Thymus (tissue), 11 donors: ENCODE results near the gene CEP128. TPM values are rescaled to one million over a fixed set of nuclear protein-coding genes. Genes with fewer than 3 reads are reported as not detected.

Experiments used
- DNase-seq, 9 donors: peaks; one replicate each; pipeline ENCODE4 v3.0.0-alpha.2; 2013; ENCODE audit warnings: low spot score in 9 of 9, low read depth in 6 of 9, missing footprints in 1 of 9
- H3K27ac ChIP-seq, 2 donors: one replicate each; pipeline ENCODE4 v1.5.1; 2013; ENCODE audit warnings: control low read depth in 1 of 2, low read depth in 1 of 2, low read length in 1 of 2, mild to moderate bottlenecking in 1 of 2, moderate library complexity in 1 of 2
- H3K27me3 ChIP-seq, 2 donors: one replicate each; pipeline ENCODE4 v1.5.1; 2013; ENCODE audit warnings: low read length in 1 of 2; ENCODE audit not compliant: control insufficient read depth in 2 of 2, insufficient read depth in 1 of 2
- H3K36me3 ChIP-seq, 2 donors: one replicate each; pipeline ENCODE4 v1.5.1; 2013; ENCODE audit warnings: low read length in 1 of 2, mild to moderate bottlenecking in 1 of 2, moderate library complexity in 1 of 2; ENCODE audit not compliant: control insufficient read depth in 2 of 2, insufficient read depth in 2 of 2
- H3K4me1 ChIP-seq, 2 donors: one replicate each; pipeline ENCODE4 v1.5.1; 2013; ENCODE audit warnings: low read length in 2 of 2; ENCODE audit not compliant: control insufficient read depth in 2 of 2, insufficient read depth in 2 of 2
- H3K4me3 ChIP-seq, 2 donors: one replicate each; pipeline ENCODE4 v1.5.1; 2013; ENCODE audit warnings: low read length in 2 of 2, control low read depth in 1 of 2, mild to moderate bottlenecking in 1 of 2
- H3K9me3 ChIP-seq, 2 donors: one replicate each; pipeline ENCODE4 v1.5.1; 2013; ENCODE audit warnings: low read length in 1 of 2, mild to moderate bottlenecking in 1 of 2; ENCODE audit not compliant: control insufficient read depth in 2 of 2, insufficient read depth in 1 of 2
- WGBS: extraction: QIAGEN DNeasy Blood & Tissue Kit; methylation state at CpG from one replicate; pipeline ENCODE4 v1.1.7; 2013; 5-methylcytosine and 5-hydroxymethylcytosine counted together
- polyA plus RNA-seq: library from polyadenylated mRNA; stranded (reverse); fragments of 200-250 nt; gene quantifications from one replicate; pipeline ENCODE4 v1.2.3, GENCODE V29; 2013
- total RNA-seq: library from RNA; stranded (reverse); fragments of 120-200 nt; gene quantifications from one replicate; pipeline ENCODE4 v1.2.4, GENCODE V29; 2013
- donor health status: healthy.

Gene CEP128
- total and polyA plus RNA-seq, 2 donors, result 7.6 to 63.5 TPM

DNA sequence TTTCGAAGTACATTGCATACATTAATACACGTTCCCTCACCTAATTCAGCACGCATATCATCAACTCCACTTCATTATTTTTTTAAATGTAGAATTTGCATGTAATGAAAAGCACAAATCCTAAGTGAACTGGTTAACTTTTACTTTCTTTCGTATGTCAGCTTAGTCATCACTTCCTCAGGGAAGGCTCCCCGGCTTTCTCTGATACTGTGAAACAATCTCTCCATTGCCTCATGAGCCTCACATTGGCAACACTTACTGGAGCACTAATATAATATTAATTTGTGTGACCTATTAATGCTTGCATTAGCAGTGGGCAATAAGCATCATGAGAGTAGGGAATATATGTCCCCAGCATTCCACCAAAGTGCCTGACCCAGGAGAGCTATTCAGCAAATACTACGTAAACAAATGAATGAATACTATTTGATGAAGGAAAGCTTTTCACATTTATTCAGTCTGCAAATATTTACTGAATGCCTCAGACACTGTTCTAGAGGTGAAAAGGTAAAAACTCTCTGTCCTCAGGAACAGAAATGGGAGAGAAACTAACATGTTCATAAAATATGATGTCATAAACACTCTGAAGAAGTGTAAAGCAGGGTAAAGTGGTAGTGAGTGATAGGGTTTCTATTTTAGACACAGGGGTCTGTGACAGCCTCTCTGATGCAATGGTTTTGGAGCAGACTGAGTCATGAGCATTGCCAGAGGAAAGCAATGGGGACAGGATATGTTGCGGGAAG is 402.7 kb downstream of the CEP128 start:
- H3K36me3 ChIP-seq, result no peaks in the 10 kb centered on the region
- H3K4me1 ChIP-seq, result no peaks in the 10 kb centered on the region
- DNase-seq, result no peak
- no peak overlapping the region for H3K4me3 ChIP-seq
- no peak overlapping the region for H3K27ac ChIP-seq
- H3K27me3 ChIP-seq, result no peaks in the 10 kb centered on the region
- H3K9me3 ChIP-seq, result peaks cover 0 to 6% of the 10 kb centered on the region in 2 donors
- WGBS, result 98% methylated on average over 7 of the region's 7 CpGs

DNA sequence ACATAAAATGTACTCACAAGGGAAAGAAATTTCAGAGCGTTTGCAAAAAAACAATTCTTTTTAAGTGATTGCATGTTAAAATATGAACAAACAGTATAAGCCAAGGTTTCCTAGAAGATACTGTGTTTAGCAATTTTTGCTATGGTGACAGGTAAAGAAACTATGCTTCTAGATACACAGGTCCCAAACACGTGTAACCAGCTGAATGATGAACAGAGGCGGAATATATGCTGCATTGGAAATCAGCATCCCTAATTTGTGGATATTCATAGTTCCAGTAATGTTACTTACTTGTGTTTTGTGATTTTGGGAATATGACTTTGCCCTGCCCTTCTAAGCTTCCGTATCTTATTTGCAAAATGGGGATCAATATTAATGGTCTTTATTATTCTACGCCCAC is 403.9 kb downstream of the CEP128 start:
- Histone ChIP-seq H3K27me3 (no peaks in the 10 kb centered on the region), H3K4me3 (no peak overlapping the region), H3K4me1 (no peaks in the 10 kb centered on the region), H3K36me3 (no peaks in the 10 kb centered on the region), H3K27ac (no peak overlapping the region), H3K9me3 (peaks cover 0 to 6% of the 10 kb centered on the region in 2 donors)
- WGBS, result 97% methylated on average over 5 of the region's 5 CpGs
- no peak for DNase-seq

DNA sequence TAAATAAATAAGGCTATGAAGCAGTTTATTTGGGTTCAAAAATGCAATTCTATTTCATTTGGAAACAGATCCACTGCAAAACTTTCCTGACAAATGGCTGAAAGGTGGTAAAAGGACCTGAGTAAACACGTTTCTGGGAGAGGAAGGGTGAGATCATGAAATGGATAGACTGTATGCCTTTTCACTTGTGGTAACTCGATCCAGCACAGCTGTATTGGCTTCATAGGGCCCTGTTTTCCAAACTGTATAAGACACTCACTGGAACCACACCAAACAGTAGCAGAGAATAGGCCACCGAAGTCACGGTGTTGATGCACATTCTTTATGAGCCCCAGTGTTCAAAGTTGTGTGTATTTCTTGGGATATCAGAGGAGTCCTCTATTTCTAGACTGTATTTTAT is 405.1 kb downstream of the CEP128 start:
- no peaks in the 10 kb centered on the region for H3K4me1 ChIP-seq
- no peaks in the 10 kb centered on the region for H3K27me3 ChIP-seq
- H3K36me3 ChIP-seq, result no peaks in the 10 kb centered on the region
- H3K27ac ChIP-seq, result no peak overlapping the region
- H3K9me3 ChIP-seq, result peaks cover 0 to 6% of the 10 kb centered on the region in 2 donors
- WGBS, result 94% methylated on average over 4 of the region's 4 CpGs
- DNase-seq, result no peak
- H3K4me3 ChIP-seq, result no peak overlapping the region

DNA sequence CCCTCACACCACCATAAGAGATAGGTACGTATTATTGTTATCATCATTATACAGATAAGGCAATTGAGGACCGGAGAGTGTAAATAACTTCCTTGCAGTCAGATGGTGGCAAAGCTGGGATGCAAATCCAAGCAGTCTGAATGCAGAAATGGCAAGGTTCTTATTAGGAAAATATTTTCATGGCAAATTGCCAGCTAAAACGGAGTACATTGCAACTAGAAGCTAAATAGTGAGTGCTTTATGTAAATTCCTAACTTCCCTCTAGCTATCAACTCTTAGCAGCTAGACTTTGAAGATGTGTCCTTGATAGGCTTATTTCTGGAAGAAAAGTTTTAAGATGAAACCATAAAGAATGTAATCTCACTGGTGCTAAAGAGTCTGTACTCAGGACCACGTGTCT is 406.4 kb downstream of the CEP128 start:
- DNase-seq, result no peak
- 93% methylated on average over 4 of the region's 4 CpGs for WGBS

DNA sequence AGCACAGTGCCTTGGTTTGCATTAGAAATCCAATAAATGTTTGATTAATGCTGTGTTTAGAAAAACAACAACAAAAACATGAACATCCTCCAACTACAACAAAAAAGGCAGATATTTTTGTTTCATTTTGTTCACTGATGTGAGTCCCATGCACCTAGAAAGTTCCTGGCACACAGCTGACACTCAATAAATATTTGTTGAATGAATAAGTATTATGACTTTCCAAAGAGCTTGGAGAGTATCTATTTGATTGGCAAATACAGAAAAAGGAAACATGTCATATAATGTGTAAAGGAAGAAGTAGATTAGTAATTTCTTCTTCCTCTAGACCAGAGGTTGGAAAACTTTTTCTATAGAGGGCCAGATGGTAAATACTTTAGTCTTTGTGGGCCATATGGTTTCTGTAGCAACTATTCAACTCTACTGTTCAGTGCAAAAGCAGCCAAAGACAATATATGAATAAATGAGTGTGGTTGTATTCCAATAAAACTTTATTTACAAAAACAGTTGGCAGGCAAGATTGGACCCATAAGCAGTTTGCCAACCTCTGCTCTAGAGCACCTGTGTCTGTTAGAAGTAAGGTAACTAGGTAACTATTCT is 417.9 kb downstream of the CEP128 start:
- no peaks in the 10 kb centered on the region for H3K27me3 ChIP-seq
- no peaks in the 10 kb centered on the region for H3K4me1 ChIP-seq
- H3K36me3 ChIP-seq, result peaks cover 6 to 35% of the 10 kb centered on the region in 2 donors
- H3K4me3 ChIP-seq, result no peak overlapping the region
- DNase-seq, result no peak
- no peaks in the 10 kb centered on the region for H3K9me3 ChIP-seq
- H3K27ac ChIP-seq, result no peak overlapping the region

More for the DNA sequence above, 406.4 kb downstream of the CEP128 start:
- Histone ChIP-seq H3K36me3 (no peaks in the 10 kb centered on the region), H3K9me3 (peaks cover 0 to under 1% of the 10 kb centered on the region in 2 donors), H3K27me3 (no peaks in the 10 kb centered on the region), H3K4me3 (no peak overlapping the region), H3K27ac (no peak overlapping the region), H3K4me1 (no peaks in the 10 kb centered on the region)

DNA sequence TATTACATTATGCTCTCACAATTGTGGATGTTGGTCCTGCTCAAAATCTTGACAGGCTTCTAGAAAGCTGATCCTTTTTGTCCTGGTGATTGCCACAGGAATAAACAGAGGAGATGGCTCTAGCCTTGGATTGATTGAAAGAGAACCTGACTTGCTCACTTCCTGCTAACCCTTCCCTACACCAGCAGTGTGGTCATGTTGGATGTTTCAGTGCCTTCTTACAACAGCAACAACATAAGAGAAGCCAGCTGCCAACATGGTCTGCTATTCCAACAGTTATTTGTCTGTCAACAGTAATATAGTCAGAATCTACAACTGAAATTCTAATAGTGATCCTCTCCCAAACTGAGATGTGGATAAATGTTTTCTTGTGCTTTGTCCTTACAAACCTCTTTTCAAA is 418.6 kb downstream of the CEP128 start:
- H3K9me3 ChIP-seq, result no peaks in the 10 kb centered on the region
- H3K27ac ChIP-seq, result no peak overlapping the region
- peaks cover 6 to 35% of the 10 kb centered on the region in 2 donors for H3K36me3 ChIP-seq
- no peak overlapping the region for H3K4me3 ChIP-seq
- no peaks in the 10 kb centered on the region for H3K27me3 ChIP-seq
- DNase-seq, result no peak
- H3K4me1 ChIP-seq, result no peaks in the 10 kb centered on the region

DNA sequence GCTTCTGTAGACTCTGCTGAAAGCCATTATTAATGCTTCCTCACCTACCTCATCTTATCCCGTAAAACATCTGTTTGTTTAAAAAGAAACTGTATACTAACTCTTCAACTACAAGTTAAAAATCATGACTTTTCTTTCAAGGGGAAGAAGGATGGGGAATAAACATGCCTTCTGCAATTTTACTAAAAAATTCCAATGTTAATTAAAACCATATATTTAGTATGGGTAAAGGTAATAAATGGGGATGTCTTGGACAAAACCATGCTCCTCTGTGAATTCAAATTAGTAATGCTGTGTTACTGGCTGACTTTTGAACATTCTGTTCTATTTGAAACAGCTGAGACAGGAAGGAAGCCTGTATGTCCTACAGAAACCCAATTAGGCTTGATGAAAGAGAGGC is 419.1 kb downstream of the CEP128 start:
- WGBS, result 99% methylated on average over 1 of the region's 1 CpG
- Histone ChIP-seq H3K27me3 (no peaks in the 10 kb centered on the region), H3K4me3 (no peak overlapping the region), H3K27ac (no peak overlapping the region), H3K9me3 (no peaks in the 10 kb centered on the region), H3K4me1 (no peaks in the 10 kb centered on the region), H3K36me3 (peaks cover 11 to 35% of the 10 kb centered on the region in 2 donors)
- no peak for DNase-seq

DNA sequence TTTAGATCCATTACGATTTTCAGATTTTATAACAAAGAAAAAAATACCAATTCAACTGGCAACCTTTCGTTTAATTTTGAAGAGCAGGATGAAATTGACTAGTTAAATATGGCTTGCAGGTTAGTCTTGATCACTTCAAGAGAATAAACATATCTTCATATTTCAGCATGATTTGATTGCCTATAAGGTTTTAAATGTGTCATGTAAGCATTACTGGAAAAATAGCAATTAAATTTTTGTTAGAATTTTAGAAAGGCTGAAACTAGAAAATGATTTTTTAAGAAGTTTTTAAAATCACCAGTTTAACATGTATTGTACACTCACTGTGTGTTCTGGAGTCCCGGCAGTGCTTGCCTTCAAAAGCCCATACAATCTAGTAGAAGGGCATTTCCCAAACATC is 420.1 kb downstream of the CEP128 start:
- H3K27ac ChIP-seq, result no peak overlapping the region
- no peaks in the 10 kb centered on the region for H3K27me3 ChIP-seq
- H3K36me3 ChIP-seq, result peaks cover 8 to 32% of the 10 kb centered on the region in 2 donors
- no peak overlapping the region for H3K4me3 ChIP-seq
- WGBS, result 99% methylated on average over 3 of the region's 3 CpGs
- no peak for DNase-seq
- no peaks in the 10 kb centered on the region for H3K9me3 ChIP-seq
- H3K4me1 ChIP-seq, result no peaks in the 10 kb centered on the region

DNA sequence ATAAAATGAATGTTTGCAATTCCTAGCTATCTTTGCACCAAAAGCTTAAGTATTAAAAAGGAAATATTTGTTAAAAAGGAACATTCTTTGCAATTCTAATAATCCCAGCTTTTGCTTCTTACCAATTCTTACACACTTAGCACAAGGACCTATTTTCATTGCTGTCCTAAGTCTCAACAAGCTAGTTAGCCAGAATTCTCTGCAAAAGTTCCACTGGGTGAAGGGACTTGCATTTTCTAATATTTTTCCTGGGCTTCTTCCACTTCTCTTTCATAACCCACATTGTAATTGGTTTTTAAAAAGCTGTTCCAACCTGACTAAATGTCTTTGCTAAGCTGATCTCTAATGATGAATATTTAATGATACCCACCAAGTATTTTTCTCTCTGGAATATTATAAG is 422.5 kb downstream of the CEP128 start:
- Histone ChIP-seq H3K4me3 (no peak overlapping the region), H3K27ac (no peak overlapping the region), H3K27me3 (no peaks in the 10 kb centered on the region), H3K36me3 (peaks cover 18 to 22% of the 10 kb centered on the region in 2 donors), H3K4me1 (no peaks in the 10 kb centered on the region), H3K9me3 (peaks cover 0 to 2% of the 10 kb centered on the region in 2 donors)
- DNase-seq, result no peak
